Kidney epithelial cell (primary cell): ENCODE data around the gene PCSK9. TPM values are rescaled to one million over a fixed set of nuclear protein-coding genes. Genes with fewer than 3 reads are reported as not detected.
"Not testable (repeated sequence)": the region's sequence is repeated elsewhere in the genome, so short reads cannot be mapped to it uniquely, and the experiment has no call there.

Experiments
- DNase-seq: peaks from one replicate; pipeline ENCODE4 v3.0.0-alpha.2; 2010; ENCODE audit warnings: low read depth
- H3K27me3 ChIP-seq: 2 replicates; pipeline ENCODE4 v1.6.0; 2011; ENCODE audit warnings: low read length; ENCODE audit not compliant: control insufficient read depth, insufficient read depth
- H3K36me3 ChIP-seq: 2 replicates; pipeline ENCODE4 v1.5.1; 2011; ENCODE audit warnings: low read length; ENCODE audit not compliant: control insufficient read depth, insufficient read depth
- H3K4me3 ChIP-seq: 2 replicates; pipeline ENCODE4 v1.5.1; 2011; ENCODE audit warnings: low read depth, mild to moderate bottlenecking, control low read depth, low read length
- total RNA-seq: library from RNA; depleted of rRNA; stranded (reverse); fragments of >200 nt; gene quantifications from 2 replicates; pipeline ENCODE4 v1.2.3, GENCODE V29; 2015
- TF ChIP-seq, protein P1 (sequence below): IDR thresholded peaks from 2 replicates; pipeline ENCODE4 v1.5.1; 2011; ENCODE audit warnings: mild to moderate bottlenecking, moderate library complexity, low read length, control low read depth, inconsistent platforms; ENCODE audit not compliant: insufficient read depth, poor library complexity, severe bottlenecking

Gene PCSK9
- total RNA-seq, 1 donor from 2014 or later, result 4.5 TPM

DNA sequence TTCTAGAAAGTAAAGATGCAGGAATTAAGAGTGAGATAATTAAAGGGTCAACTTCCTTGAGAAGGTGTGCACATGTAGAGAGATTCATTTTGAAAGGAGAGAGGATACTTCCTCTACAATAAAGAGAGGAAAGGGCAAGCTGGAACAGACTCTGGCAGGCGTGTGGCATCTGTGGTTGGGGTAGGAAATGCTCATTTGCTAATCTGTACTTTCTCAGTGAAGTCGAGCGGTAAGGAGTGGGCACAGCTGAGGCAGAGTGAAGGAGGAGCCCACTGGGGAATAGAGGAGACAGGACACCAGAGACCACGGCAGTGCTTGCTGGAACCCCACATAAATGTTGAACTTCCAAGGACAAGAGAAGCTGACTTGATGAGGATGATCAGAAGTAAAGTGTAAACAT lies 49.1 kb downstream of the PCSK9 start:
- Histone ChIP-seq H3K27me3 (no peaks in the 10 kb centered on the region), H3K36me3 (no peaks in the 10 kb centered on the region), H3K4me3 (no peak overlapping the region)
- DNase-seq, result no peak
- TF ChIP-seq, protein P1, sequence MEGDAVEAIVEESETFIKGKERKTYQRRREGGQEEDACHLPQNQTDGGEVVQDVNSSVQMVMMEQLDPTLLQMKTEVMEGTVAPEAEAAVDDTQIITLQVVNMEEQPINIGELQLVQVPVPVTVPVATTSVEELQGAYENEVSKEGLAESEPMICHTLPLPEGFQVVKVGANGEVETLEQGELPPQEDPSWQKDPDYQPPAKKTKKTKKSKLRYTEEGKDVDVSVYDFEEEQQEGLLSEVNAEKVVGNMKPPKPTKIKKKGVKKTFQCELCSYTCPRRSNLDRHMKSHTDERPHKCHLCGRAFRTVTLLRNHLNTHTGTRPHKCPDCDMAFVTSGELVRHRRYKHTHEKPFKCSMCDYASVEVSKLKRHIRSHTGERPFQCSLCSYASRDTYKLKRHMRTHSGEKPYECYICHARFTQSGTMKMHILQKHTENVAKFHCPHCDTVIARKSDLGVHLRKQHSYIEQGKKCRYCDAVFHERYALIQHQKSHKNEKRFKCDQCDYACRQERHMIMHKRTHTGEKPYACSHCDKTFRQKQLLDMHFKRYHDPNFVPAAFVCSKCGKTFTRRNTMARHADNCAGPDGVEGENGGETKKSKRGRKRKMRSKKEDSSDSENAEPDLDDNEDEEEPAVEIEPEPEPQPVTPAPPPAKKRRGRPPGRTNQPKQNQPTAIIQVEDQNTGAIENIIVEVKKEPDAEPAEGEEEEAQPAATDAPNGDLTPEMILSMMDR, result no peak

DNA sequence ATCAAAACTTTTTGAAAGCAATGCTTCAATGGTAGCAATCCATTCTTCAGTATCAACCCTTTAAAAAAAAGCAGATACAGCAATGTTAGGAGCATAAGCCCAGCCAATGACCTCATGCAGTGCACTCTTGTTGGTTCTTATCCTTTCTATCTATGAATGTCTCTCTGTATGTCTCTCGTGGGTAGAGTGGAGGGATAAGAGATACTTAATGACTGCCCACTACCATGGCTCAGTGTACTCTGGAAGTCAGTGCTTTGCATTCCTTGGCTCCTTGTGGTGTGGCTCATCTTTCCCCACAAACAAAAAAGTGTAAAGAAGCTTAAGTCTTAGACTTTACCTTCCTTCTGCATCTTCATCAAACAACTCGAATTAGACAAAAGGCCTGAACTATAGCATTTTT lies 50.3 kb downstream of the PCSK9 start:
- no peaks in the 10 kb centered on the region for H3K27me3 ChIP-seq
- no peak overlapping the region for H3K4me3 ChIP-seq
- no peak for DNase-seq
- TF ChIP-seq, protein P1, result no peak
- peaks cover 1% of the 10 kb centered on the region for H3K36me3 ChIP-seq

DNA sequence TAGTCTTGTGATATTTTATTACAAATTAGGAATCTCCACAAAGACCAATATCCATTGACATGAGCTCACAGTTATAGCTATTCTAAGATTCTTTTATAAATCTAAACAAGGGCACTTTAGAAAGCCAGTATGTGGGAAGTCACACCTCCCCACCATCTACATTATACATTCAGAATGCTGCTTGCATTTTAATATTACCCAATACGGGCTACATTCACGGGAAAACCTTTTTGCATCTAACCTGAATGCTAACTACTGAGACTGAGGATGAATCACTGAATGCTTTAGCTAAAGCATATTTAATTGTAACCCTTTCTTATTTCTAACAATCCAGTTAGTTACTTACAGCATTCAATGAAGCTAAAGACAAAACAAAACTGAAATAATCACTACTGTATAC lies 53.1 kb downstream of the PCSK9 start:
- DNase-seq, result no peak
- Histone ChIP-seq H3K36me3 (peaks cover 5% of the 10 kb centered on the region), H3K4me3 (no peak overlapping the region), H3K27me3 (no peaks in the 10 kb centered on the region)
- TF ChIP-seq, protein P1, result no peak

DNA sequence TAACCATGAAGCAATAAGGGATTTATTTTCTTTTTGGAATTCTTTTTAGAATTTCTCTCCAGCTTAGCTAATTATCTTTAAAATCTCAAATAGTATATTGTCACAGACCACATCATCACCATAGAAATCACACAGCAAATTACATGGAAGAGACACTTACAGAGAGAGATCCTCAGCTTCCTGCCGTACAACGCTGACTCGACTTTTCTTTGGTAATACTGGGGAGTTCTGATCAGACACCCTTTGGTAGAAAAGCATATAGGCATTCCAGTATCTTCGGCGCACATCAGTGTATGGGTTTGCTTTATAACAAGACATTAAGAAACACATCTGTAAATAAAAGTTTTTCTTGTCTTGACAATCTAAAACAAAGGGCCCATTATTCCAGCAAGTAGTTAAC lies 55.7 kb downstream of the PCSK9 start:
- Histone ChIP-seq H3K4me3 (no peak overlapping the region), H3K27me3 (no peaks in the 10 kb centered on the region), H3K36me3 (peaks cover 5% of the 10 kb centered on the region)
- TF ChIP-seq, protein P1, result no peak
- DNase-seq, result no peak

DNA sequence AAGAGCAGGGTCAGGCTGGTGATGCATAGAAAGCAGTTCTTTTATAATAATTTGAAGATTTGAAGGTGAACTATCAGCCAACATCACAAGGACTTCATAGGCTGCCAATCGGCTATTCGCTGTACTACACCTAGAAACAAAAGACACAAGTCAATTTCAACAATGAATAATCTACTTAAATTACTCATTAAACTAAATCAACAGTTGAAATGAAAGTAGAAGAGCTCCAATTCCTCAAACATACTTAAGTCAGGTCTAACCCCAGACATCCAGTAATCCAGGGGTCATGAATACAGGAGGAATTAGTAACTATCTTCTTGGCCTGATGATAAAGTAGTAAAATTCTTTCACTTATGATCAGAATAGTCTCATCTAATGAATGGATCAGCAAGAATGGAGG lies 64.5 kb downstream of the PCSK9 start:
- no peak overlapping the region for H3K4me3 ChIP-seq
- peaks cover 4% of the 10 kb centered on the region for H3K36me3 ChIP-seq
- TF ChIP-seq, protein P1, result no peak
- no peaks in the 10 kb centered on the region for H3K27me3 ChIP-seq
- no peak for DNase-seq

DNA sequence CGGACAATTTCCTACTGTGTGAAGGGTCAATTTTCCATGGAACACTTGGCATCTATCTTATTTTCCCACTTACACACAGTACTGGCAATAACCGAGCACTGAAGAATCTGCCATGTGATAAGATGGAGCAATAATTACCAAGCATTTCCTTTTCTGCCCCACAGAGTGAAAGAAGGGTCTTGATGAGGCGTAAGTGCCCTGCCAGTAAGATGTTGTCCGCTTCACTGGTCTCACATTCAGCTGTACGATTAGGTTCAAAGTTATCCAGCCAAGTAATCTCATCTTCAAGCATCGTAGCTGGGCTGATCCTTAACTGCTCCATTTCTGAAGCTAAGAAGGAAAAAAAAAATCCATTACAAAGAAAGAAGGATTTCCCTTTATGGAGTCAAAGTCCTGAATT lies 67.8 kb downstream of the PCSK9 start:
- Histone ChIP-seq H3K36me3 (peaks cover 4% of the 10 kb centered on the region), H3K4me3 (no peak overlapping the region), H3K27me3 (no peaks in the 10 kb centered on the region)
- no peak for DNase-seq
- TF ChIP-seq, protein P1, result no peak

DNA sequence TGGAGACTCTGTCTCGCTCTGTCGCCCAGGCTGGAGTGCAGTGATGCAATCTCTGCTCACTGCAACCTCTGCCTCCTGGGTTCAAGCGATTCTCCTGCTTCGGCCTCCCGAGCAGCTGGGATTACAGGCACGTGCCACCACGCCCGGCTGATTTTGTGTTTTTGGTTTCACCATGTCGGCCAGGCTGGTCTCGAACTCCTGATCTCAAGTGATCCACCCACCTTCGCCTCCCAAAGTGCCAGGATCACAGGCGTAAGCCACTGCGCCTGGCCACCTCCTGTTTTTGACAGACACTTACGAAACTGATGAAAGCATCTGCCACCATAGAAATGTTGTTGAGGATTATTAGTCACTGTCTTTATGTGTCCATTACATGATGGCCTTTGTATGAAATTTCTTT lies 69.7 kb downstream of the PCSK9 start:
- not testable (repeated sequence) for H3K4me3 ChIP-seq, H3K27me3 ChIP-seq, DNase-seq, H3K36me3 ChIP-seq
